HepG2 (cell line): Measurements from ENCODE around the gene PSMG1. TPM values are rescaled to one million over a fixed set of nuclear protein-coding genes. Genes with fewer than 3 reads are reported as not detected.

Source experiments
- FOXO1 ChIP-seq: sonication (generic); formaldehyde crosslinking; IDR thresholded peaks from 2 replicates; pipeline ENCODE4 v1.4.0; 2020; ENCODE audit warnings: missing genetic modification reagents
- GATAD2A ChIP-seq: IDR thresholded peaks from 2 replicates; pipeline ENCODE4 v1.6.1; 2016
- HNF4G ChIP-seq, 2 experiments: sonication (generic) in 1 of 2; formaldehyde crosslinking in 1 of 2; IDR thresholded peaks; 2 replicates each; pipeline versions ENCODE4 v1.4.0 to v1.6.1; 2011 to 2020; ENCODE audit warnings: borderline replicate concordance in 2 of 2, low read depth in 2 of 2, mild to moderate bottlenecking in 2 of 2, low read length in 1 of 2, missing genetic modification reagents in 1 of 2, moderate library complexity in 1 of 2
- KDM5B ChIP-seq: sonication (generic); formaldehyde crosslinking; IDR thresholded peaks from 2 replicates; pipeline ENCODE4 v1.4.0; 2020; ENCODE audit warnings: missing genetic modification reagents, mild to moderate bottlenecking, borderline replicate concordance
- MXI1 ChIP-seq: IDR thresholded peaks from 3 replicates; pipeline ENCODE4 v1.6.1; 2012; ENCODE audit warnings: low read depth, low read length, inconsistent platforms, borderline replicate concordance
- PCBP1 ChIP-seq: fragments of 200-400 bp; formaldehyde crosslinking; IDR thresholded peaks from 2 replicates; pipeline ENCODE4 v1.6.1; 2017; ENCODE audit warnings: mild to moderate bottlenecking, low read depth, low read length, borderline replicate concordance
- RARA ChIP-seq: IDR thresholded peaks from 2 replicates; pipeline ENCODE4 v1.6.1; 2016; ENCODE audit warnings: missing genetic modification reagents, missing compliant biosample characterization
- SIX1 ChIP-seq: sonication (generic); formaldehyde crosslinking; IDR thresholded peaks from 2 replicates; pipeline ENCODE4 v1.4.0; 2020; ENCODE audit warnings: missing genetic modification reagents, borderline replicate concordance
- SNAPC2 ChIP-seq: sonication (generic); formaldehyde crosslinking; IDR thresholded peaks from 2 replicates; pipeline ENCODE4 v1.8.1; 2022; ENCODE audit warnings: mild to moderate bottlenecking, missing genetic modification reagents
- SPEN ChIP-seq: sonication (generic); formaldehyde crosslinking; IDR thresholded peaks from 2 replicates; pipeline ENCODE4 v1.5.1; 2020; ENCODE audit warnings: low read depth, mild to moderate bottlenecking, missing genetic modification reagents
- TAF1 ChIP-seq: sonication (generic); formaldehyde crosslinking; IDR thresholded peaks from 2 replicates; pipeline ENCODE4 v1.4.0; 2020; ENCODE audit warnings: missing genetic modification reagents
- ZBTB21 ChIP-seq: sonication (generic); formaldehyde crosslinking; IDR thresholded peaks from 2 replicates; pipeline ENCODE4 v1.4.0; 2020; ENCODE audit warnings: missing genetic modification reagents
- ZNF460 ChIP-seq: sonication (generic); formaldehyde crosslinking; IDR thresholded peaks from 2 replicates; pipeline ENCODE4 v1.5.1; 2020; ENCODE audit warnings: missing genetic modification reagents, mild to moderate bottlenecking, borderline replicate concordance
- ZNF629 ChIP-seq: sonication (generic); formaldehyde crosslinking; conservative IDR thresholded peaks from 2 replicates; pipeline ENCODE4 v1.5.0; 2020; ENCODE audit warnings: missing genetic modification reagents
- ZNF780A ChIP-seq: sonication (generic); formaldehyde crosslinking; IDR thresholded peaks from 2 replicates; pipeline ENCODE4 v1.8.0; 2022; ENCODE audit warnings: mild to moderate bottlenecking, missing genetic modification reagents, moderate library complexity
- ZNF782 ChIP-seq: sonication (generic); formaldehyde crosslinking; IDR thresholded peaks from 2 replicates; pipeline ENCODE4 v1.4.0; 2020; ENCODE audit warnings: missing genetic modification reagents, mild to moderate bottlenecking, borderline replicate concordance
- ZNF879 ChIP-seq: sonication (generic); formaldehyde crosslinking; IDR thresholded peaks from 2 replicates; pipeline ENCODE4 v1.8.1; 2023; ENCODE audit warnings: missing genetic modification reagents
- ZSCAN21 ChIP-seq: sonication (generic); formaldehyde crosslinking; IDR thresholded peaks from 2 replicates; pipeline ENCODE4 v1.8.0; 2022; ENCODE audit warnings: mild to moderate bottlenecking, missing genetic modification reagents, moderate library complexity, borderline replicate concordance
- polyA plus RNA-seq, 8 experiments: library from polyadenylated mRNA; depleted of rRNA in 3 of 8; stranded (reverse) in 7 of 8; unstranded in 1 of 8; fragments of >200 nt; fragmentation: Illumina TruSeq in 4 of 8; extraction: Trizol in 4 of 8; gene quantifications; 2 replicates each; pipeline versions ENCODE4 v1.2.1 to v1.2.3, GENCODE V29; 2011 to 2016; ENCODE audit warnings: low read depth in 4 of 8, missing spikeins in 1 of 8, mixed read lengths in 1 of 8; ENCODE audit not compliant: insufficient read depth in 1 of 8
- total RNA-seq, 5 experiments: library from RNA; depleted of rRNA; stranded (reverse); fragments of >200 nt; fragmentation: Illumina TruSeq; extraction: Trizol; gene quantifications; 2 replicates each; pipeline ENCODE4 v1.2.3, GENCODE V29; 2016; ENCODE audit warnings: low read depth in 1 of 5
- TF ChIP-seq, protein P1 (sequence below): sonication (generic); formaldehyde crosslinking; IDR thresholded peaks from 2 replicates; pipeline ENCODE4 v1.5.0; 2020; ENCODE audit warnings: mild to moderate bottlenecking, missing genetic modification reagents
- TF ChIP-seq, protein P2 (sequence below): sonication (generic); formaldehyde crosslinking; IDR thresholded peaks from 2 replicates; pipeline ENCODE4 v1.4.0; 2020; ENCODE audit warnings: missing genetic modification reagents, borderline replicate concordance
- TF ChIP-seq, protein P3 (sequence below): sonication (generic); formaldehyde crosslinking; IDR thresholded peaks from 2 replicates; pipeline ENCODE4 v1.5.0; 2020; ENCODE audit warnings: missing genetic modification reagents
- TF ChIP-seq, protein P4 (sequence below): sonication (generic); formaldehyde crosslinking; IDR thresholded peaks from 2 replicates; pipeline ENCODE4 v1.8.0; 2022; ENCODE audit warnings: missing genetic modification reagents, mild to moderate bottlenecking, borderline replicate concordance

Gene PSMG1
- total and polyA plus RNA-seq, 2 of the 13 experiments (the other 11 are each of a cell fraction or from before 2014, with no cell fraction given): 63.6 to 173 TPM

DNA sequence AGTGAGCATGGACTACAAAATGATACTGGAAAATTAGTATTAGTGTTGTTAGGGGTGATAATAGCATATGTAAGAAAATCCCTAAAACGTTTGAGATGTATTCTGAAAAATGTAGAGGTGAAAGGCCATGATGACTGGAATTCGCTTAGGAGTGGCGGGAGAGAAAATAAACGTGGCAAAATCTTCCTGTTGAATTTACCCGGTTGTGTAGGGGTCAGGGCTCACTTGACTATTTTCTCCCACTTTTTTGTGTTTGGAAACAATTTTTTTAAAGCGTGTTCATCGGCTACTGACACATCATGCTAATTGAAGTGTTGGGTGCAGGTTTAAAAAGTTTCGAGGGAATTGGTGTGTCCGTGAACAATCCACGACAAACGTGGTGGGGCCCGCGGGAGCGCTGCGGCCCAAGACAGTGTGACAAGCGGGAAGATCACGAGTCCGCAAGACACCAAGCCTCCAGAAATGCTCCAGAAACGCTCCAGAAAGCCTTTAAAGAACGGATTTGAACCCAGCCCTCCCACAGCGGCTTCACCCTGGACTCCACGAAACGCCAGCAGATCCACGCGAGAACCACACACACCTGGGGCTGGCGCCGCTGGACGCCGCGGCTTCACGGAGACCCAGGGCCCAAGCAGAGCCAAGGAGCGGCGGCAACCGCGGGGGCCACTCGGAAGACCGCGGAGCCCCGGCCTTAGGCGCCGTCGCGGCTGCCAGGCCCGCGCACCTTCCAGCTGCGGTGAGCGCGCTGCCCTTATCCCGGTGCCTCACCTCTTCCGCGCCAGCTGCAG, 573 bp downstream of the PSMG1 start (continued):
- TF ChIP-seq, protein P1, sequence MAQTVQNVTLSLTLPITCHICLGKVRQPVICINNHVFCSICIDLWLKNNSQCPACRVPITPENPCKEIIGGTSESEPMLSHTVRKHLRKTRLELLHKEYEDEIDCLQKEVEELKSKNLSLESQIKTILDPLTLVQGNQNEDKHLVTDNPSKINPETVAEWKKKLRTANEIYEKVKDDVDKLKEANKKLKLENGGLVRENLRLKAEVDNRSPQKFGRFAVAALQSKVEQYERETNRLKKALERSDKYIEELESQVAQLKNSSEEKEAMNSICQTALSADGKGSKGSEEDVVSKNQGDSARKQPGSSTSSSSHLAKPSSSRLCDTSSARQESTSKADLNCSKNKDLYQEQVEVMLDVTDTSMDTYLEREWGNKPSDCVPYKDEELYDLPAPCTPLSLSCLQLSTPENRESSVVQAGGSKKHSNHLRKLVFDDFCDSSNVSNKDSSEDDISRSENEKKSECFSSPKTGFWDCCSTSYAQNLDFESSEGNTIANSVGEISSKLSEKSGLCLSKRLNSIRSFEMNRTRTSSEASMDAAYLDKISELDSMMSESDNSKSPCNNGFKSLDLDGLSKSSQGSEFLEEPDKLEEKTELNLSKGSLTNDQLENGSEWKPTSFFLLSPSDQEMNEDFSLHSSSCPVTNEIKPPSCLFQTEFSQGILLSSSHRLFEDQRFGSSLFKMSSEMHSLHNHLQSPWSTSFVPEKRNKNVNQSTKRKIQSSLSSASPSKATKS: no peak
- no peak for TF ChIP-seq ZNF460 (CRISPR knock-in tag)
- TF ChIP-seq KDM5B (CRISPR knock-in tag): no peak
- TF ChIP-seq, protein P2, sequence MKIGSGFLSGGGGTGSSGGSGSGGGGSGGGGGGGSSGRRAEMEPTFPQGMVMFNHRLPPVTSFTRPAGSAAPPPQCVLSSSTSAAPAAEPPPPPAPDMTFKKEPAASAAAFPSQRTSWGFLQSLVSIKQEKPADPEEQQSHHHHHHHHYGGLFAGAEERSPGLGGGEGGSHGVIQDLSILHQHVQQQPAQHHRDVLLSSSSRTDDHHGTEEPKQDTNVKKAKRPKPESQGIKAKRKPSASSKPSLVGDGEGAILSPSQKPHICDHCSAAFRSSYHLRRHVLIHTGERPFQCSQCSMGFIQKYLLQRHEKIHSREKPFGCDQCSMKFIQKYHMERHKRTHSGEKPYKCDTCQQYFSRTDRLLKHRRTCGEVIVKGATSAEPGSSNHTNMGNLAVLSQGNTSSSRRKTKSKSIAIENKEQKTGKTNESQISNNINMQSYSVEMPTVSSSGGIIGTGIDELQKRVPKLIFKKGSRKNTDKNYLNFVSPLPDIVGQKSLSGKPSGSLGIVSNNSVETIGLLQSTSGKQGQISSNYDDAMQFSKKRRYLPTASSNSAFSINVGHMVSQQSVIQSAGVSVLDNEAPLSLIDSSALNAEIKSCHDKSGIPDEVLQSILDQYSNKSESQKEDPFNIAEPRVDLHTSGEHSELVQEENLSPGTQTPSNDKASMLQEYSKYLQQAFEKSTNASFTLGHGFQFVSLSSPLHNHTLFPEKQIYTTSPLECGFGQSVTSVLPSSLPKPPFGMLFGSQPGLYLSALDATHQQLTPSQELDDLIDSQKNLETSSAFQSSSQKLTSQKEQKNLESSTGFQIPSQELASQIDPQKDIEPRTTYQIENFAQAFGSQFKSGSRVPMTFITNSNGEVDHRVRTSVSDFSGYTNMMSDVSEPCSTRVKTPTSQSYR (CRISPR knock-in tag): no peak
- TF ChIP-seq SNAPC2 (CRISPR knock-in tag): no peak
- no peak; the same call in 1 of the 2 replicates for TF ChIP-seq GATAD2A (CRISPR knock-in tag)
- TF ChIP-seq PCBP1: no peak
- TF ChIP-seq, protein P3, sequence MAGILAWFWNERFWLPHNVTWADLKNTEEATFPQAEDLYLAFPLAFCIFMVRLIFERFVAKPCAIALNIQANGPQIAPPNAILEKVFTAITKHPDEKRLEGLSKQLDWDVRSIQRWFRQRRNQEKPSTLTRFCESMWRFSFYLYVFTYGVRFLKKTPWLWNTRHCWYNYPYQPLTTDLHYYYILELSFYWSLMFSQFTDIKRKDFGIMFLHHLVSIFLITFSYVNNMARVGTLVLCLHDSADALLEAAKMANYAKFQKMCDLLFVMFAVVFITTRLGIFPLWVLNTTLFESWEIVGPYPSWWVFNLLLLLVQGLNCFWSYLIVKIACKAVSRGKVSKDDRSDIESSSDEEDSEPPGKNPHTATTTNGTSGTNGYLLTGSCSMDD (CRISPR knock-in tag): no peak
- TF ChIP-seq ZNF782 (CRISPR knock-in tag): no peak
- TF ChIP-seq SIX1 (CRISPR knock-in tag): no peak
- TF ChIP-seq ZNF629 (CRISPR knock-in tag): no peak
- TF ChIP-seq, protein P4, sequence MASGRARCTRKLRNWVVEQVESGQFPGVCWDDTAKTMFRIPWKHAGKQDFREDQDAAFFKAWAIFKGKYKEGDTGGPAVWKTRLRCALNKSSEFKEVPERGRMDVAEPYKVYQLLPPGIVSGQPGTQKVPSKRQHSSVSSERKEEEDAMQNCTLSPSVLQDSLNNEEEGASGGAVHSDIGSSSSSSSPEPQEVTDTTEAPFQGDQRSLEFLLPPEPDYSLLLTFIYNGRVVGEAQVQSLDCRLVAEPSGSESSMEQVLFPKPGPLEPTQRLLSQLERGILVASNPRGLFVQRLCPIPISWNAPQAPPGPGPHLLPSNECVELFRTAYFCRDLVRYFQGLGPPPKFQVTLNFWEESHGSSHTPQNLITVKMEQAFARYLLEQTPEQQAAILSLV (CRISPR knock-in tag): no peak; the same call in 1 of the 2 replicates
- no peak for TF ChIP-seq ZBTB21 (CRISPR knock-in tag)
- TF ChIP-seq RARA (CRISPR knock-in tag): no peak
- no peak for TF ChIP-seq FOXO1 (CRISPR knock-in tag)
- no peak for TF ChIP-seq TAF1
- no peak for TF ChIP-seq HNF4G (IDR thresholded peaks at IDR 0.05; ENCODE audit: borderline replicate concordance, low read depth, low read length)
- 0 out of 2 replicates have a peak, but pooled peaks have one; percentile 12 for TF ChIP-seq HNF4G (CRISPR knock-in tag; IDR thresholded peaks at IDR 0.05; ENCODE audit: borderline replicate concordance, low read depth)
- no peak for TF ChIP-seq MXI1
- no peak for TF ChIP-seq ZNF780A (CRISPR knock-in tag)
- no peak; the same call in 1 of the 2 replicates for TF ChIP-seq ZNF879 (CRISPR knock-in tag)
- no peak; the same call in 1 of the 2 replicates for TF ChIP-seq ZSCAN21 (CRISPR knock-in tag)
- no peak for TF ChIP-seq SPEN
